HPDE6-E6E7 (cell line): ENCODE data around the gene OR2B2.
A peak's percentile ranks its signal among the peaks of the same experiment; 100 is the strongest.
"Not testable (repeated sequence)": the region's sequence is repeated elsewhere in the genome, so short reads cannot be mapped to it uniquely, and the experiment has no call there.

Source experiments
- DNase-seq: peaks from one replicate; pipeline ENCODE4 v3.0.0; 2011; ENCODE audit warnings: missing footprints; ENCODE audit errors: extremely low spot score

Gene OR2B2

DNA sequence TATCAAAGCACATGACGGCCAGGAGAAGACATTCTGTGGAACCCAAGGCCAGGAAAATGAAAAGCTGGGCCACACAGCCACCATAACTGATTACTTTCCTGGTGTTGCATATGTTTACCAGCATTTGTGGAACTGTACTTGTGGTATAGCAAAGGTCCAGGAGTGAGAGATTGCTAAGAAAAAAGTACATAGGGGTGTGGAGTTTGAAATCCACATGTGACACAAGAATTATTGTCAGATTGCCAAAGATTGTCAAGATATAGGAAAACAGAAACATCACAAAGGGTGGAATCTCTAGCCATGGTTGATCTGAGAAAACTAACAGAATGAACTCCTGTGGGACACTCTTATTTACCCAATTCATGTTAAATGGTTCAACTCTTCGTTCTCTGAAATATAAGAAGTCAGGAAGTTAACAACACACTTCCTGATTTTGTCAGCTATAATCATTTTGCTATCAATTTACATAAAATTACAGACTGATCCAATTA lies at the start of gene OR2B2:
Gene OR2B2, minus strand, starts transcription at position 441 of the 491 bp plus-strand sequence. Its CDS starts 77 bp downstream, at position 364.
- DNase-seq = no peak

GRCh38 chr6:27957516-27957915 lies 45.3 kb upstream of the OR2B2 start:
- DNase-seq = no peak

DNA sequence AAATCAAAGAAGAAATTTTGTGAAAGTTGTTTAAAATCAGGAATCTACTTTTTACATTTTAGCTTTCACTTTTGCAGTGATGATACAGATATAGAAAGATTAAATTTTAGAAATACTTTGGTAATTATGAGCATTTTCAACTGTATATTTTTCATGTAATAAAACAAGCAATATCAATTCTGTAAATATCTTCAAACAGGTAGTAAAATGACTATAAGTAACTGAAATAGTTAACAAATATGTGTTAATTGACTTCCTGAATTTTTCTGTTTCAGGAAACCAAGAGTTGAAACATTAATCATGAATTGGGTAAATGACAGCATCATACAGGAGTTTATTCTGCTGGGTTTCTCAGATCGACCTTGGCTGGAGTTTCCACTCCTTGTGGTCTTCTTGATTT lies 44.7 kb upstream of the OR2B2 start, which contains the start of gene OR2B6:
Gene OR2B6, plus strand, starts transcription at position 301 of the 400 bp plus-strand sequence. Its CDS starts 0 bp downstream, at position 301.
- DNase-seq = no peak

- DNase-seq = no peak
These were observed 38.8 kb upstream of the OR2B2 start for GRCh38 chr6:27951040-27951439.

DNA sequence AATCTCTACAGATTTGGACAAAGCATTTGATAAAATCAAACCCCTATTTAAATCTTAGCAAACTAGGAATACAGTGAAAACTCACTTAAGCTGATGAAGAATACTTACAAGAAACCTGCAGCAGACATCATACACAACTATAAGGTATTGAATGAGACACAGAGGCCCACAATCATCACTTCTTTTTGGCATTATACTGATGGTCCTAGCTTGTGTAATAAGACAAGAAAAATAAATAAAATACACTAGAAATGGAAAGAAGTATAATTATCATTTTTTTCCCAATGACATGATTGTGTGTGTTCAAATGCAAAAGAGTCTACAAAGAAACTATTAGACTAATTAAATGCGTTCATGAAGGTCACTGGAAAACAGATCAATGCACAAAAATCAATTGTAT lies 36.0 kb upstream of the OR2B2 start:
- no peak for DNase-seq

GRCh38 chr6:27943072-27943471 lies 30.9 kb upstream of the OR2B2 start:
- DNase-seq = not testable (repeated sequence)

GRCh38 chr6:27940766-27941165 lies 28.6 kb upstream of the OR2B2 start:
- no peak for DNase-seq

GRCh38 chr6:27931209-27931608 lies 19.0 kb upstream of the OR2B2 start:
- no peak for DNase-seq

- not testable (repeated sequence) for DNase-seq
These were observed 17.7 kb upstream of the OR2B2 start for GRCh38 chr6:27929930-27930329.

GRCh38 chr6:27928041-27928440 lies 15.8 kb upstream of the OR2B2 start:
- not testable (repeated sequence) for DNase-seq

DNA sequence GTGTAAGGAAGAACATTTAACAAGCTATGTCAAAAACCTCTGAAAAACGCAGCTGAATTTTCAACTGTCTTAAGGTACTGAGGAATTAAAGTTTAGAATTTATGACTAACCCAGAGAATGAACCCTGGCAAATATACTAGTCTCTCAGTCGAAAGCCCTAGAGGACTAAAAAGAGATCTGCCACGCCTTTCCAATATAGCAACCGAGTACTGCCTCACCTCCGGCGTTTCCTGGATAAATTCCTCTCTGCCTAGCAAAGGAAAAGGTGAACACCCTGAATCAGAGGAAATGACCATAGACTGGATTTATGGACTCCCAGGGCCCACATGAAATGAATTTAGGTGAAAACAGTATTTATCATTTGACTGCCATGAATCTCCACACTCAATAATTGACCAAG lies 12.0 kb upstream of the OR2B2 start:
- DNase-seq = no peak

GRCh38 chr6:27922949-27923348 lies 10.8 kb upstream of the OR2B2 start:
- DNase-seq = no peak

DNA sequence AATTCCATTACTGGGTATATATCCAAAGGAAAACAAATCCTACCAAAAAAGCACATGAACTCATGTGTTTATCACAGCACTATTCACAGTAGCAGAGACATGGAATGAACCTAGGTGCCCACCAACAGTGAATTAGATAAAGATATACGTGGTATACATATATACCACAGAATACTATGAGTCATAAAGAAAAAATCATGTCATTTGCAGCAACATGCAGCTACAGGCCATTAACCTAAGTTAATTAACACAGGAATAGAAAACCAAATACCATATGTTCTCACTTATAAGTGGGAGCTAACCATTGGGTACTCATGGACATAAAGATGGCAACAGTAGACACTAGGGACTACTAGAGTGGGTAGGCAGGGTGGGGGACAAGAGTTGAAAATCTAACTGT lies 4.2 kb downstream of the OR2B2 start:
- DNase-seq = no peak

- DNase-seq = no peak
These were observed 9.6 kb downstream of the OR2B2 start for GRCh38 chr6:27902335-27903314.

DNA sequence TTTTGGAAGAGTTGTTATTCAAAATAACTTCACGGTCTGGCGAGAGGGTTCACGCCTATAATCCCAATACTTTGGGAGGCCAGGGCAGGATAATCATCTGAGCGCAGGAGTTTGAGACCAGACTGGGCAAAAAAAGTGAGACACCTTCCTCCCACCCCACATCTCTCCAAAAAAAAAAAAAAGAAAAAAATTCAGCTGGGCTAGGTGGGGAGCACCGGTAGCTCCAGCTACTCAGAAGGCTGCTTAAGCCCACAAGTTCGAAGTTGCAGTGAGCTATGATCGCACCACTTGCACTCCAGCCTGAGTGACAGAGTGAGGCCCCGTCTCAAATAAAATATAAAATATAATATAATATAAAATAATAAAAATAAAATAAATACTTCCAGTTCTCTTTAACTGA lies 10.4 kb downstream of the OR2B2 start:
- no peak for DNase-seq

DNA sequence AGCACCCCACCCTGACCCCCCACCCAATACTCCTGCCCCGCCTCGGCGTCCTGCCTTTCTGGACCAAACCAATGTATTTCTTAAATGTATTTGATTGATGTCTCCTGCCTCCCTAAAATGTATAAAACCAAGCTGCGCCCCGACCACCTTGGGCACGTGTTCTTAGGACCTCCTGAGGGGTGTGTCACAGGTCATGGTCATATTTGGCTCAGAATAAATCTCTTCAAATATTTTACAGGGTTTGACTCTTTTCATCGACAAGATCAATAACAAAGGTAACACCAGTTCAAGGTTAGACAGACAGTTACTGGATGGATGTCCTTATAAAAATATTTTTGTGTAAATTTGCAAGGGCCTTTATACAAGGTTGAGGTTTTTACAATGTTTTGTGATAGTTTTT lies 12.0 kb downstream of the OR2B2 start:
- not testable (repeated sequence) for DNase-seq

DNA sequence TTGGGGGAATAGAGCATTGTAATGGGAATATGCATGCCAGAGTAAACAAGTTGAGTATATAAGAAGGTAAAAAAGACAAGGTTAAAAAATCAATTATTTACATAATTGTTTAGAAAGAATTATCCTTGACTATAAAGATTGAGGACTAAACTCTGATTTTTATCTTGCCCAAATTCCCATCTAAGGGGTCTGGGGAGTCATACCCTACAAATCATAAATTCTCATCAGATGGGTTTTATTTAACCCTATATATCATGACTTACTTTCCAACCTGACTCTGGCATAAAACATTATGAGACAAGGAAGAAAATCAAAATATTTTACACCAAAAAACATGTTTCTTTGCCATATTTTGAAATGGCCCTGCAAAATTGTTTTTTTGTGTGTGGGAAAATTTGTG lies 12.7 kb downstream of the OR2B2 start:
- DNase-seq = no peak

DNA sequence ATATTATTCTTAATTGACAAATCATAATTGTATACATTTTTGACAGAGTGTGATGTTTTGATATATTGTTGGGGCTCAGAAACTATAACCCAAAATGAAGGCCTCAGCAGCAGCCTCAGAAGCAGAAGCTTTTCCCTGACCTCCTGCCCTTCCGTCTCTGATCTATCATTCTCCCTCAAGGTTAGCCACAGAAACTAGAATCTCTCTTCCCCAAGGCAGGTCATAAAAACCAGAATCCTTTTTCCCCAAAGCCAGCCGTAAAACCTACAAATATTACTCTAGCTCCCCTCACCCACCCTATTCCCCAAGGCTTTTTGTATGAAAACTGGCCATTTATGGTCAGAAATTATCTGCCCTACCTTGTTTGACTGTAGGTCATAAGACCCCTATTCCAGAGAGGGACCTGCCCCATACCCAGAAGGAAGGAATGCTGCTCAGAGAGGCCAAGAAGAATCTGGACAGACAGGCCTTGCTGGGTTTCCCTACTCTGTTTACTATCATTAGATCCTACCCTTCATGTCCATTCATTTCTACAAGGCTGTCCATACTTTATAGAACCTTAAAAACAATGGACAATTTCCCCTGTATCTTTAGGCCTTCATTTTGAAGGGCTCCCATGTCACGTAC lies 14.5 kb downstream of the OR2B2 start:
- DNase-seq = no peak

GRCh38 chr6:27896398-27896796 lies 15.8 kb downstream of the OR2B2 start:
- DNase-seq = no peak

DNA sequence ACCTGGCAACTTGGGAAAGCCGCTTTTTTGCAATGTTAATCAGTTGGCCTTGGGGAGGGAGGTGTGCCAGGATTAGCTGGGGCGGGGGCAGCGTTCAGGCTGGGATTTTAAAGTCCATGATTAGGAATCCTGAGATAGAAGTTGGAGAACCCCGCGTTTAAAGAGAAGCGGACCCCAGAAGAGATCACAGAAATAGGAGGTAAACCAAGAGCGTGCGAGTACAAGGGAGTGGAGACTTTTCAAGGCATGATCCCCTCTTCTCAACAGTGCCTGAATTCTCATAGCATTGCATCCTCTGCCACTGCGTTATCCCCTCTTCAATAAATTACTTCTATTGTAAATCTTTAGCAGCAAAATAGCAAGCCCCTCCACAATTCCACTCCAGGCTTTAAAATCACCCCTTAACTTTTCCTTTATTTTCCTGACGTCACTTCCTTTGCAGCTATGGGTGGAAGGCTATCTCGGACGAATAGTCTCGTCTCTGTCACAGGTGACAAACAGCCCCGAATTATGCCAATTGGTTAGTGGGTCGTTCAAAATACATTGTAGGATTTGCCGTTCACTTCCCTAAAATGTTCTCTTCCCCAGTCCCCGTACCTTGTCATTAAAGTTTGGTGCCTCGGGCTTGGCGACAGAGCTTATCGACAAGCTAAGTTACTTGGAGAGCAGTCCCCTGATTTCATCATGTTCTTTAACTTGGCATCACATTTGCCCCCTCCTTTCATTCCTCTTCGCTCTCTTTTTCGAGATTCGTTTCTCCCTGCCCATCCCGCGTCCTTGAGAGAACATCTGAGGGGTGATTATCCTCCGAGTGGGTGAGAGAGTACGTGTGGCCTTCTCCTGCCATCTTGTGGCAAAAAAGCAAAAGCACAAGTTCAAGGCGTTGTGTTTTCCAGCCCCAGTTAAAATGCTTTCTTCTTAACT lies 17.1 kb downstream of the OR2B2 start:
- DNase-seq = peak; percentile 64
